GM21360 (cell line): Measurements from ENCODE around the gene NKAIN2.
"Not testable (repeated sequence)": the region's sequence is repeated elsewhere in the genome, so short reads cannot be mapped to it uniquely, and the experiment has no call there.

Experiments
- ATAC-seq: cut with Tn5 transposase; IDR thresholded peaks from one replicate; pipeline ENCODE4 v1.9.1; 2021; ENCODE audit warnings: mild to moderate bottlenecking, moderate library complexity; ENCODE audit not compliant: unreplicated experiment

The NKAIN2 gene

DNA sequence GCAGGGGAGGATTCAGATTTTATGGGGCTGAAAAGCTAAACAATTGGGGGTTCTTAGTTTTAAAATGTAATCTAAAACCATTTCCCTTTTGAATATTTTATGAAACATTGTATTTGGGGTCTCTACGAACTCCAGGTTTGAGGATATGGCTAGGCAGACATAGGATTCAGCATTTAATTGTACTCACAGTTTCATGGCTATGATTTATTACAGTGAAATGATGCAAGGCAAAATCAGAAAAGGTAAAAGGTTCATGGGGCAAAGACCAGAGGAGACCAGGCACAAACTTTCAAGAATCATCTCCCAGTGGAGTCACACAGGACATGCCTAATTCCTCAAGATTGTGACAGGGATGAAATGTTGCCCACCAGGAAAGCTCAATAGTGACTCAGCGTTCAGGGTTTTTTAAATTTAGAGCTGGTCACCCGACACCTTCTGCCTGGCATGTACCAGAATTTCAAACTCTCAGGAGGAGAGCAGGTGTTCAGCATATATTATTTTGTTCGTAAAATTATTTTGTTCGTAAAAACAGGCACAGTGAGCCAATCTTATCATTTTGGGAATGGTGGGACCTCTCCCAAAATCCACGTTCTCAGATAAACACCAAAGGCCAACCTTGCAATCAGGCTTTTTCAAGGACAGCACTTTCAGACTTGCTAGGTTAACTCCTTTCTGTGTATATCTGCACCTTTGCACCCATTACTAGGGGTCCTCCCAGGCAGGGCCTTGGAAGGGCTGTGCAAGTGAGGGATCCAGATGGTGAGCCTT lies 270.3 kb downstream of the NKAIN2 start:
- ATAC-seq = no peak

DNA sequence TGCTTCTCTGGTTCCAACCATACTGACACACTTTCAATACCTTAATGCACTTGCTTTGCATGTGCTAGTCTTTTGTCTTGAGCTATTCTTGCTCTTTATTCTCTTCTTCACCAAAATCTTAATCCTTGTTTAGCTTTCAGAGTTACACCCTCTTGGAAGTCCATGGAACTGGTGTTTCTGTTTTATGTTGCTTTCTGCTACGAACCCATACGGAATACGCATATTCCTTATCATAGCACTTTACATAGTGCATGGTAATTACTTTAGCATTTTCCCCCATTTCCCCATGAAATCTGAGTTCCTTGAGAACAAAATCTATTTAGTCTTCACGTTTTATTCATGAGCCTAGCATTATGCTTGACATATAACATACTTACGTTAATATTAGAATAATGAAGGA lies 270.9 kb downstream of the NKAIN2 start:
- ATAC-seq = no peak

DNA sequence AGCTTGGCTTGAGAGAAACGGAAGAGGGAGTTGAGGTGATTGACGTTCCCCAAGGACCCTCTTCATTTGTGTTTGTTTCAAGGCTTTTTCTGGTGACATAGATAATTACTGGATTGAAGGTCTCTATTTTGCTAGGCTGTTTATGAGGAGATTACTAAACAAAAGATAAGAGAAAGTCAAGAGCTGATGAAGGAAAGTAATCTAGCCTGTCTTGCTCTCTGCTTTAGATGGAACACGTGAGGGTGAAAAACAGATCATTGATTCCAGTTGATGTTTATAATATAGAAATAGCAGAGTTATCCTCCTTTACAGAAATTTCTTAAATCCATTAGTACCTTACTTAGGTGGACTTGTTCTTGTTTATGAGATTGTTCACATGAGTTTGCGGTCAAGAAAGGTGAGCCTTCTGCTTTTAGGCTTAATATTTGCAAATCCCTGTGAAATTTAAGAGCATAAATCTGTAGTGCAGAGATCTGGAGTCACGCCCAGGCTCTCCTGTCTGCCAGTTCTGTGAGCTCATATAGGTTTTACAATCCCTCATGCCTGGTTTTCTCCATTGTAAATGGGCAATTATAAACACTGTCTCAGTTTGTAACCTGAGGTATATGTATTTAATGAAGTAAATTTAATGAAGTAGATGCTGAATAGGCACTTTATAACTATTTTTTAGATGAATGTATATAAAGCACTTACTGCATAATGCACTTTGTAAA lies 272.8 kb downstream of the NKAIN2 start:
- ATAC-seq = no peak

DNA sequence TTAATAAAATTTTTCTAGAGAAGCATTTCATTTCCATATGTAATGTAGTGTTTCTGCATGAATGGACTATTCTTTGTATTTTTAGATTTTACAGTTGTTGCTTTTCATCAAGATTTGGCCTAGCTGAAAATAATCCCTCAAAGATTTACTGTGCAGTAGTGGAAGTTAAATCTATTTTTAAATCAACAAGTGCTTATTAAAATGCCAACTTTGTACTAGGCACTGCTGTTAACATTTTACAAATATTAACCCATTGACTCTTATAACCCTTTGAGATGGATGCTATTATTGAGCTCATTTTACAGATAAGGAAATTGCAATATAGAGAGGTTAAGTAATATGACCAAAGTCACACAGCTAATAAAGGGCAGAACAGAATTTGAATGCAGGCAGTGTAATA lies 274.5 kb downstream of the NKAIN2 start:
- ATAC-seq = no peak

DNA sequence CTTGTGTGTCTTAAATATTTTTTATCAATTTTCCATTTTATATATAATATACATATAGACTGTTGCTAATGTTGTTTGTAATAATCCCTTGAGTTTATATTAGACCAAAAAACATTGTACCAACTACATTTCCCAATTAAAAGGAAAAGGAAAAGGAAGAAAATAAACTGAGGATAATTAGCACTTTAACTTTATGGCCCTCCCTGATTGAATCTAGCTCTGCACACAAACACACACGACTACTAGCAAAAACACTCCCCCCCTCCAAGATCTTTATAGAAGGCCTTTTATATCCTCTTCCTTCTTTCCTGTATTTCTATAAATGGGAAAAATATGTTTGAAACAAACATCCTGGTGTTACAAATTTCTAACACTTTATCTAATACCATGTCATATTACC lies 276.8 kb downstream of the NKAIN2 start:
- ATAC-seq = no peak

DNA sequence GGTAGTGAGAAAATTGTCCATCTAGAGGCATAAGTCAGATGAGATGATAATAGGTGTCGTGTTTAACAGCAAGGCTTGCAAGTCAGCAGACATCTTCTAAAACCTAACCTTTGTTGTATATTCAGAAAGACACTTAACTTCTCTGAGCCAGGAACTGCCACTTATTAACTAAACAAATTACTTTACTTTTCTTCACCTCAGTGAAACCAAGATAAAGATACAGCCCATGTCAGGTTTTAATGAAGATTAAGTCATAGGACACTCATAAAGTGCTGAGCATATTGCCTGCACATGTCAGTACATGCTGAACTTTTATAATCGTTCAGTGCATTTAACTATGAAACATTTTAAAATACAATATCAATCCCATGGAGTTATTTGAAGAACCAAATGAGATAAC lies 286.8 kb downstream of the NKAIN2 start:
- ATAC-seq = no peak

DNA sequence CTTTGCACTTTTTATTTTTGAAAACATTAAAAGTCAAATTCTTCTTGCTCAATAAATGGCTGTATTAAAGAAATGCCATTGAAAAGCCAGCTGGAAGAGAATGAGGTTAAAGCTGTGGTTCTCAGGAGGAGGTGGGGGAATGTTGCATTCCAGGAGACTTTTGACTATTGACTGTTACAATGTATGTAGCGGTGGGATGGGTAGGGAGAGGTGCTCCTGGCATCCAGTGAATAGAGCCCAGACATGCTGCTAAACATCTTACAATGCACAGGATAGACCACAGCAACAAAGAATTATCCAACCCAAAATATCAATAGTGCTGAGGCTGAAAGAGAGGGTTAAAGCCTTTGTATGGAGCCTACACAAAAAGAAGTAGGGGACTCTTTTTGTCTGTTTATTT lies 295.9 kb downstream of the NKAIN2 start:
- no peak for ATAC-seq

DNA sequence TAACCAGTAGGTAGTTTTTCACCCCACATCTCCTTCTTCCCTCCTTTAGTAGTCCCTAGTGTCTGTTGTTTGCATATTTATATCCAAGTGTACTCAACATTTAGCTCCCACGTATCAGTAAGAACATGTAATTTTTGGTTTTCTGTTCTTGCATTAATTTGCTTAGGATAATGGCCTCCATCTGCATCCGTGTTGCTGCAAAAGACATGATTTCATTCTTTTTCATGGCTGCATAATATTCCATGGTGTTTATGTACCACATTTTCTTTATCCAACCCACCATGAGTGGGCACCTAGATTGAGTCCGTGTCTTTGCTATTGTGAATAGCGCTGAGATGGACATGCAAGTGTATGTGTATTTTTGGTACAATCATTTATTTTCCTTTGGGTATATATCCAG lies 306.8 kb downstream of the NKAIN2 start:
- no peak for ATAC-seq

DNA sequence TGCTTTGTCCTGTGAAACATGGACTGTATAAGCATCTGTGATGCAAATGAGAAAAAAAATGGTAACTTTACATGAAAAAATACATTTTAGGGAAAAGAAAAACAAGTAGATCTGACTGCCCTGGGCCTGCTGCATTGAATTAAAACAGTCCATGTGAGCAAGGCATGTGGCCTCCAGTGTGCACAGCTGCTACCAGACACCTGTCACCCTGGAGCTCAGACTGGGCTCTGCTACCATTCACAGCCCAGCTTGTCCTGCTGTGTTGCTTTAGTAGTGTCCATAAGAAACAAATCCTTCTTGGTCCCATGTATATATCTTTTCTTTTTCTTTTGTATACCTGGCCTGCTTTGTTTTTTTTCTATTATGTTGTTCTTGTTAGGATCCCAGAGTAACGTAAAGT lies 315.9 kb downstream of the NKAIN2 start:
- no peak for ATAC-seq

DNA sequence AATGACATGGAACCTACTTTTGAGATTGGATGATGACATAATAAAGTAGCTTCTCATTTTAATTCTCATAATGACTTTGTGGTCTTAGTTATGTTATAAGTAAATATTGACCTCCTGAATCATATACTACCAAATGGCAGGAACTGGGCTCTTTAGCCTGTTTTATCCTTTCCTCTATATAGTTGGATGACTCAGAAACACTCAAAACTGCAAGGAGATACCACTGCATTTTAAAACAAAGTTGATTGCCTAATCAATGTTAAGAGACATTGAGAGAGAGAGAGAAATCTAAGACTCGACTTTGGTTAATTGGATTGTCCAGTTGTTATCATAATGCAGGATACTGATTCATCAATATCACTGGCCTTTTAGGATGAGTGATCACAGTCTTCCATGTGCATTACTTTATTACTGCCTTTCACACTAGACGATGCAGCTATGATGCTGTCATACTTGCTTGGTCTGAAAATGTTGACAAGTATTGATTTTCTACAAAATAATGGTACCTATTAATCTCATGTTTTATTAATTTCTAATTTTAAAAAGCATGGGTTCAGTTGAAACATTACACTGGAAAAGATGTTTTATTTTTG lies 320.0 kb downstream of the NKAIN2 start:
- no peak for ATAC-seq

DNA sequence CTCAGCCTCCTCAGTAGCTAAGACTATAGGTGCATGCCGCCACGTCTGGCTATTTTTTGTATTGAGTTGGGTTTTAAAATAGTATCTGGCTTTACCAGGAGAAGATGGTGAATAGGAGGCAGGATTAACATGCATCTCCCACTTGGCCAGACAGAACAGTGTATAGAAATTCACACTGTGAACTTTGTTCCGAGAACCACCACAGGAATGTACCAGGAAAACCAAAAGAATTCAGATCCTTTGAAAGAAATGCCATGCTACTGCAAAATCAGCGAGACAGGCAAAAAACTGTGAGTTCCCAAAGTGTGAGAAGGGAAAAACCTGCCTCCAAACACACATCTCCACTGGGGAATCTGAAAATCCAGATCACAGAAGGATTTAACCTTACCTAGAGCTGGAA lies 327.6 kb downstream of the NKAIN2 start:
- no peak for ATAC-seq

DNA sequence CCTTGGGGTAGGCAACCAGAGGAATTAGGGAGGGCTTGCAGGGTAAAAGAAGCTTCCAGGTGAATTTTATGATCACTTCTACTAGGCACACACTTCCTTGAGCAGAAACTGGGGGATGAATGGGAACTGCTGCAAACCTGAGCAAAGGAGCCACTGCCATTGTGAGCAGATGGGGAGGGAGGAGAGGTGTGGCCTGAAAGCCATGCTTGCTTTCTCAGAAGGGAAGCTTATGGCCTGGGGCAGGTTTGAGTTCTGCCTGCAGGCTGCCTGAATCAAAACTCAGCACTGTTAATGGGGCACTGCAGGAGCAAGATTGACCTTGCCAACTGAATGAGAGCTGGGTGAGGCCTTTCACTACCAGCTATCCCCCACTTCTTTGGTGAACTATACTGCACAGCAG lies 328.1 kb downstream of the NKAIN2 start:
- no peak for ATAC-seq

DNA sequence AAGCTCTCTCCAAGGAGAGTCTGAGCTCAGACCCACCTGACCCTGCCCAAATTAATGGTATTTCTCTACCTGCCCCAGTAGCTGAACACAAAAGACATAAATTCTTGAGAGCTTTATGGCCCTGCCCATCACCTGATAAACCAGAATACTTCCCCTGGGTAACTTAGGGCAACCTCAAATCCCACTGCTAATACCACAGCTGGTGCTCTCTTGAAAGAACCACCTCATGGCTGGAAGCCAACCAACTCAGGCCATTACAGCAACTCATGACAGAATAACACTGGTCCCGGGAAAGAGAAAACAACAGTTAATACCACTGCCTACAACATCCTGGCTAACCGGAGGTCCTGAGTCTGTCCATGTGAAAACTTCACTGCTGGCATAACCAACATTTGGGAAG lies 328.6 kb downstream of the NKAIN2 start:
- ATAC-seq = no peak

DNA sequence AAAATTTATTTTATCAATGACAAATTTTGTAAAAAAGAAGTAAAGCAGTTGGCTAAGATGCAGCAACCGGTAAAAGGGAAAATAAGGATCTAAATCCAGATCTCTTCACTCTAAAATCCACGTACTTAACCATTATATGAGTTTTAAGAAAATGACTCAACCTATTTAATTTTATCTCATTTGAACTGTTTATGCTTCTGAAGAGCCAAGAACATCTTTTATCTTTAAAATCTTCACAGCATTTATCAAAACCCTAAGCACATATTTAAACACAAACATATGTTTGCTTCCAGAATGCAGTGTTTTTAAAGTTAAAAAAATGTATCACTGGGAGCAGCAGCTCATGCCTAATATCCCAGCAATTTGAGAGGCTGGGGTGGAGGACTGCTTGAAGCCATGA lies 339.2 kb downstream of the NKAIN2 start:
- no peak for ATAC-seq

DNA sequence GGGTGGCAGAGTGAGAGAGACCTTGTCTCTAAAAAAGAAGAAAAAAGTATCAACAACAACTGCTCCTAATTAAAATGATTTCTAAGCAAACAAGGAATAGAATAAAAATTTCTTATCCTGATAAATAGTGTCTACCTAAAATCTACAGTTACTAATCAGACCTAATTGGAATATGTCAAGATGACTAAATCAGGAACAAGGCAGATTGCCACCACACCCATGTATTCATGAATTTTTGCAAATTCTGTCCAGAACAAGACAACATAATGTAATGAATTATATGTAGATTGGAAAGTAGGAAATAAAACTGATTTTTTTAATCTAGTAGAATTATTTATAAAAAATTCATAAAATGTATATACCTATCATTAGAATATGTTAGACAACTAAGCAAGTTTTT lies 339.8 kb downstream of the NKAIN2 start:
- no peak for ATAC-seq

DNA sequence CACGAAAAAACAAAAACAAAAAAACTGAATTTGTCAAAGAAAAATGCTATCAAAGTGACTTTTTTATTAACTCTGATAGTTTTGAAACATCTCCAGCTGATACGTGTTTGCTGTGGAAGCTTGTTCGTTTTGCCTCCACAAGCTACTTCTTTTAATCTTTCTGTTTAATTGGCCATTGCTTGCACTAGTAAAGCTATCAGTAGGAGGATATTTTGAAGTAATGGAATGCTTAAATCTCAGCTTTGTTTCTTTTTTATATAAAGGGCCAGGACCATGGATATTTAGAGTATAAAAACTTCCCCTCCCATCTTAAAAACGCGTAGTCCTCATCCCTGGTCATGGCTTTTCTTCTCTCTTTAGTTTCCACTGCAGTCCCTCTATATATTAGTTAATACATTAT lies 344.0 kb downstream of the NKAIN2 start:
- ATAC-seq = no peak

DNA sequence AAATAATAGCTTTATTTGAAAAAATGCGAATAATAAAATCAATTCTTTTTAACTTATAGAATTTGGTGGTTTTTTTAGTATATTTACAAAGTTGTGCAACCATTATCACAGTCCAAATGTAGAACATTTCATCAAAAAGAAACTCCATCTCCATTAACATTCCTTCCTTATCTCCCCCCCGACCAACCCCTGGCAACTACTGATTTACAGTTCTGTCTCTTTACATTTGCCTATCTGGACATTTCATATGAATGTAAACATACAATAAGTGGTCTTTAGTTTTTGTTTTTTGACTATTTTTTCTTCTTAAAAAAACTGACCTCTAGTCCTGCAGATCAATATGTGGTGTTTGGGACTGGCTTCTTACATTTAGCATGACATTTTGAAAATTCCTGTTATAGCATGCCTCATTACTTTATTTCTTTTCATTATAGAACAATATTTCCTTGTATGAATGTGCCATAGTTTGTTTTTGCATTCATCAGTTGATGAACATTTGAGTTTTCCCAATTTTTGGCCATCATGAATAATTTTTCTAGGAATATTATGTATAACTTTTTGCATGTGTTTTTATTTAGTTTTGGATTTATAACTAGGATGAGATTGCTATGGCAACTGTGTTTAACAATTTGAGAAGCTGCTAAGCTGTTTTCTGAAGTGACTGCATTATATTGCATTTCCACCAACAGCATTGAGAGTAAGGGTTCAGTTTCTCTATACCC lies 344.7 kb downstream of the NKAIN2 start:
- ATAC-seq = no peak

DNA sequence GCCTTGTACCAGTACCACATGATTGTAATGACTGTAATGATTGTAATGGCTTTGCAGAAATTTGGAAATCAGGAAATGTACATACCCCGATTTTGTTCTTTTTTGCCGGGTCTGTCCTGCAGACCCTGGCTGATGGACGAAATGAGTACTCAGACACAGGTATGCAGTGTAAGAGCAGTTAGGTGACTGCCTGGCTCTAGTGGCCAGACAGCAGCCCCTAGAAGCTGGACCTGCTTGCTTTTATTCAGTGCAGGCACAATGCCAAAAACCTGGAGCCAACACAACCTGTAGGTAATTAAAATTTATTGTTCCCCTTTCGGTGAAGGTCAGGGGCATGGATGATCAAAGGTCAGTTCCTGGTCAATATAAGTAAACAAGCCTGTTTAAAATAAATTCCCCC lies 346.0 kb downstream of the NKAIN2 start:
- no peak for ATAC-seq

DNA sequence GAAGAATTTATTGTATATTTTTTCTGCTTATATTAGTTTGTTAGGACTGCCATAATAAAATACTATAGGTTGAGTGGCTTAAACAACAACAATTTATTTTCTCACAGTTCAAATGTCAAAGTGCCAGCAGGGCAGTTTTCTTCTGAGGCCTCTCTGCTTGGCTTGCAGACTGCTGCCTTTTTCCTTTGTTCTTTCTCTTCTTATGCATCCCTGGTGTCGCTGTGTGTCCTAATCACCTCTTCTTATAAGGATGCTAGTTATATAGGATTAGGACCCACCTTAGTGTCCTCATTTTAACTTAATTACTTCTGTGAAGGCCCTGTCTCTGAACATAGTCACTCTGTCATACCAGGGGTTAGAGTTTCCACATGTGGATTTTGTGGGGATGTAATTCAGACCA lies 354.4 kb downstream of the NKAIN2 start:
- no peak for ATAC-seq

DNA sequence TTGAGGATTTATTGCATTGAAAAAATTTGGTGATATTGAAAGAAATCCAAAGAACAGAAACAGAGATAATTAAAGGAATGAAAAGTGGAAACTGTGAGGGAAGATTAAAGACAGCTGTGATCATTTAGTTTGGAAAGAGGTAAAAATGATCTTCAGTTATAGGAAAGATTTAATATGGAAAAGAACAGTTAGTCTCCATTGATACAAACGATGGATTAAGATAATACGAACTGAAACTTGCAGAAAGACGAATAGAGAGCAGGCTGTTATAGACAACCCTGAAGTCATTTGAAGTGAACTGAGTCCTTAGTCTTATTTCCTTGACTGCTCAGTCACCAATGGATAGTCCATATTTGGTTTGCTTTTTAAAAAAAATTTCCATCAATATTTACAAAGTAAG lies 360.0 kb downstream of the NKAIN2 start:
- ATAC-seq = no peak

DNA sequence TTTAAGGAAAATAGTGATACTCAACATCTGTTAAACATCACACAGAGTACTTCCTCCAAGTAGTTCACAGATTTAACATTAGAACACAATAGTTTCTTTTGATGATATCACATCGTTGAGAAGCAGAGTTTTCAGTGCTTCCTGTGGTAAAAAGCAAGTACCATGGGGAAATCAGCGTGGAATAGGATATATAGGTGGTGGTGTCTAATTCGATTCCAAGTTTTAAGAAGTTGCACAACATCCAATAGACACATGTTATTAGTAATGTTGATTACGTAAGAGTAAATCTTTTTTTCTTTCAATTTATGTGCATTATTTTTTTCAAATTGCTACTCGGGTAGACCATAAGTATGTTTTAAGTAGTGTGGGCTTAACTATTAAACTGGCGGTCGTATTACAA lies 360.7 kb downstream of the NKAIN2 start:
- ATAC-seq = no peak

DNA sequence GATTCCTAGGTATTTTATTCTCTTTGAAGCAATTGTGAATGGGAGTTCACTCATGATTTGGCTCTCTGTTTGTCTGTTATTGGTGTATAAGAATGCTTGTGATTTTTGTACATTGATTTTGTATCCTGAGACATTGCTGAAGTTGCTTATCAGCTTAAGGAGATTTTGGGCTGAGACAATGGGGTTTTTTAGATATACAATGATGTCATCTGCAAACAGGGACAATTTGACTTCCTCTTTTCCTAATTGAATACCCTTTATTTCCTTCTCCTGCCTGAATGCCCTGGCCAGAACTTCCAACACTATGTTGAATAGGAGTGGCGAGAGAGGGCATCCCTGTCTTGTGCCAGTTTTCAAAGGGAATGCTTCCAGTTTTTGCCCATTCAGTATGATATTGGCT lies 363.6 kb downstream of the NKAIN2 start:
- not testable (repeated sequence) for ATAC-seq
